ENCODE measurements around the gene DTX3L. TPM values are rescaled to one million over a fixed set of nuclear protein-coding genes. Genes with fewer than 3 reads are reported as not detected.

The DTX3L gene
- total RNA-seq, 1 donor from 2014 or later = 81.2 TPM

DNA sequence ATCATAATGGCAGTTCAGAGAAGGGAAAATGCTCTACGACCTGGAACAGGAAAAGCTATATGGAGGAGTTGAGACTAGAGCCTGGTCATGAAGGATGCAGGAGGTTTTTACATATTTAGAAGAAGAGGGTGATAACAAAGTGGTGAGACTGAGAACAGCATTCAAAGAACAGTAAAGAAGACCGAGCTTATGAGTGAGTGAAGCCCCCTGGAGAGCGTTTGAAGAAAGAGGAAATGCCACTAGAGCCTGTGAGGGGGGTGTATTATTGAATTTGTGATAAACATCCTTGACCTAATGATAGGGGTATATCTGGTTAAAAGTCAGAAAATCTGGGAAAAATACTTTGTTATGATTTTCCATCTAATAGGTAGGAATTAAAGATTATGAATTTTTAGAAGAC, 4.2 kb upstream of the DTX3L start:
- Histone ChIP-seq H3K36me3 (ENCODE audit: insufficient read depth, low read length) (peaks cover 5% of the 10 kb centered on the region), H3K27me3 (ENCODE audit: insufficient read depth, low read length) (no peaks in the 10 kb centered on the region), H3K4me3 (ENCODE audit: insufficient read depth, low read depth, low read length) (no peak overlapping the region), H3K27ac (ENCODE audit: low read depth, low read length) (no peak overlapping the region), H2AFZ (ENCODE audit: low read depth, low read length) (no peak overlapping the region), H3K4me1 (ENCODE audit: insufficient read depth, low read length) (peaks cover 16% of the 10 kb centered on the region), H3K4me2 (ENCODE audit: low read length) (no peak overlapping the region), H3K79me2 (ENCODE audit: insufficient read depth, low read length) (peaks cover 6% of the 10 kb centered on the region), H3K9ac (ENCODE audit: low read length) (no peak overlapping the region), H3K9me3 (ENCODE audit: insufficient read depth, low read depth, low read length) (no peaks in the 10 kb centered on the region), H4K20me1 (ENCODE audit: insufficient read depth, low read length) (peaks cover 4% of the 10 kb centered on the region)
- Mint-ChIP-seq H3K27me3 (ENCODE audit: low read depth, unreplicated experiment) (no peaks in the 10 kb centered on the region), H3K27ac (ENCODE audit: unreplicated experiment) (peak overlapping the region; percentile 53), H3K4me1 (ENCODE audit: low read depth, unreplicated experiment) (peaks cover 32% of the 10 kb centered on the region), H3K4me3 (ENCODE audit: unreplicated experiment) (no peak overlapping the region), H3K36me3 (ENCODE audit: low read depth, unreplicated experiment) (peaks cover 21% of the 10 kb centered on the region), H3K9me3 (ENCODE audit: unreplicated experiment) (no peaks in the 10 kb centered on the region)
- FAIRE-seq = no peak
- TF ChIP-seq EZH2 (IDR thresholded peaks at IDR 0.05; ENCODE audit: insufficient read depth, low read length) = no peak
- TF ChIP-seq, protein P1, sequence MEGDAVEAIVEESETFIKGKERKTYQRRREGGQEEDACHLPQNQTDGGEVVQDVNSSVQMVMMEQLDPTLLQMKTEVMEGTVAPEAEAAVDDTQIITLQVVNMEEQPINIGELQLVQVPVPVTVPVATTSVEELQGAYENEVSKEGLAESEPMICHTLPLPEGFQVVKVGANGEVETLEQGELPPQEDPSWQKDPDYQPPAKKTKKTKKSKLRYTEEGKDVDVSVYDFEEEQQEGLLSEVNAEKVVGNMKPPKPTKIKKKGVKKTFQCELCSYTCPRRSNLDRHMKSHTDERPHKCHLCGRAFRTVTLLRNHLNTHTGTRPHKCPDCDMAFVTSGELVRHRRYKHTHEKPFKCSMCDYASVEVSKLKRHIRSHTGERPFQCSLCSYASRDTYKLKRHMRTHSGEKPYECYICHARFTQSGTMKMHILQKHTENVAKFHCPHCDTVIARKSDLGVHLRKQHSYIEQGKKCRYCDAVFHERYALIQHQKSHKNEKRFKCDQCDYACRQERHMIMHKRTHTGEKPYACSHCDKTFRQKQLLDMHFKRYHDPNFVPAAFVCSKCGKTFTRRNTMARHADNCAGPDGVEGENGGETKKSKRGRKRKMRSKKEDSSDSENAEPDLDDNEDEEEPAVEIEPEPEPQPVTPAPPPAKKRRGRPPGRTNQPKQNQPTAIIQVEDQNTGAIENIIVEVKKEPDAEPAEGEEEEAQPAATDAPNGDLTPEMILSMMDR (IDR thresholded peaks at IDR 0.05; ENCODE audit: insufficient read depth, low read depth, low read length) = no peak
- DNase-seq (ENCODE audit: low read depth) = no peak

DNA sequence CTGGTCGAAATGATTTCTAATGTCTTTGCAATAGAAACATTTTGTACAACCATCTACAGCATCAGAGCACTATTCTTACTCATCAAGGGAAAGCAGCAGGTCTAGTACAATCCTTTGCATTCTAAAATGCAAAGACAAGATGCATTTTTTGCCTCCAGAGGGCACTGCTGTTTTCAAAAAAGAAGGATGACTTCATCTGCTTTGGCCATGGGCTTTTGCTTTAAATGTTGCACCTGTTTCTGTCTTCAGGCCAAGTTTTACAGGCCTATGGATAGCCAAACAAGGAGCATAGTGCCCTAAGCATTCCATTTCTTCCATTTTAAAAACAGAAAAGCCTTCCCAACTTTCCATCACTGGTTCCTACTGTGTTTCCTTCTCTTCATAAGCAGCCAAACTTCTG, 3.5 kb upstream of the DTX3L start:
- peaks cover 6% of the 10 kb centered on the region for H3K79me2 ChIP-seq (ENCODE audit: insufficient read depth, low read length)
- H3K27ac ChIP-seq (ENCODE audit: low read depth, low read length) = no peak overlapping the region
- no peak overlapping the region for H3K4me3 ChIP-seq (ENCODE audit: insufficient read depth, low read depth, low read length)
- TF ChIP-seq, protein P1 (IDR thresholded peaks at IDR 0.05; ENCODE audit: insufficient read depth, low read depth, low read length) = peak; percentile 62
- no peak for TF ChIP-seq EZH2 (IDR thresholded peaks at IDR 0.05; ENCODE audit: insufficient read depth, low read length)
- H3K36me3 ChIP-seq (ENCODE audit: insufficient read depth, low read length) = peaks cover 6% of the 10 kb centered on the region
- peak overlapping the region; percentile 50 for H3K27ac Mint-ChIP-seq (ENCODE audit: unreplicated experiment)
- peaks cover 18% of the 10 kb centered on the region for H3K36me3 Mint-ChIP-seq (ENCODE audit: low read depth, unreplicated experiment)
- H3K9me3 ChIP-seq (ENCODE audit: insufficient read depth, low read depth, low read length) = no peaks in the 10 kb centered on the region
- no peak overlapping the region for H3K9ac ChIP-seq (ENCODE audit: low read length)
- H3K27me3 ChIP-seq (ENCODE audit: insufficient read depth, low read length) = no peaks in the 10 kb centered on the region
- H4K20me1 ChIP-seq (ENCODE audit: insufficient read depth, low read length) = peaks cover 1% of the 10 kb centered on the region
- no peak for FAIRE-seq
- H3K9me3 Mint-ChIP-seq (ENCODE audit: unreplicated experiment) = no peaks in the 10 kb centered on the region
- H2AFZ ChIP-seq (ENCODE audit: low read depth, low read length) = no peak overlapping the region
- peaks cover 9% of the 10 kb centered on the region for H3K4me1 ChIP-seq (ENCODE audit: insufficient read depth, low read length)
- DNase-seq (ENCODE audit: low read depth) = peak; percentile 38
- peak overlapping the region; percentile 18 for H3K4me3 Mint-ChIP-seq (ENCODE audit: unreplicated experiment)
- no peak overlapping the region for H3K4me2 ChIP-seq (ENCODE audit: low read length)
- H3K27me3 Mint-ChIP-seq (ENCODE audit: low read depth, unreplicated experiment) = no peaks in the 10 kb centered on the region
- H3K4me1 Mint-ChIP-seq (ENCODE audit: low read depth, unreplicated experiment) = peaks cover 26% of the 10 kb centered on the region

DNA sequence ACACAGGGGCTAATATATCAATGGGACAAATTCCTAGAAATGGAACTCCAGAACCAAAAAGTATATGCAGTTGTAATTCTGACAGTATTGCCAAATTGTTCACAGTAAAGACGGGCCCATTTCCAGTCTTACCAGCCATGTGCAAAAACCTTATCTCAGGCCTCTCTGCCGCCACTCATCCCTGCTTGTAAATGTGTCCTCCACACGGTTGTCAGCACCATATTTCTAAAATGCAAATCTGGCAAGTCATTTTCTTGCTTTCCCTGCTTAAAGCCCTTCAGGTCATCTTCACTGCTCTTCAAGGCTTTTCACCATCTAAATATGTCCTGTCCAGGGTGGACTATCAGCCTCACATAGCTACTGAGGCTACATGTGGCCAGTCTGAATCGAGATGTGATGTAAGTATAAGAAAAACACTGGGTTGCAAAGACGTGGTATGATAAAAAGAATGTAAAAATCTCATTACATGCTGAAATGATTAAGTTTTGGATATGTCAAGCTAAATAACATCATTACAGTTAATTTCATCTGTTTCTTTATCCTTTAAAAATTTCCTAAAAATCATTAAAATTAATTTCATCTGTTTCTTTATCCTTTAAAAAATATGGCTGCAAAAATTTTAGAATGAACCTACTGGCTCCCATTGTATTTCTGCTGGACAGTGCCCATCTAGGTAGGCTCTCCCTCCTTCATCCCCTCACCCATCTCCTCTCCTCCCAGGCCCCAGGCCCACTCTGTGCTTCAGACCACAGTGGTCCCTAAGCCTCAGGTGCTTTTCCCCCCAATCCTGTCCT, 1.0 kb upstream of the DTX3L start:
- peak overlapping the region; percentile 95 for H3K4me3 Mint-ChIP-seq (ENCODE audit: unreplicated experiment)
- TF ChIP-seq, protein P1 (IDR thresholded peaks at IDR 0.05; ENCODE audit: insufficient read depth, low read depth, low read length) = no peak
- TF ChIP-seq EZH2 (IDR thresholded peaks at IDR 0.05; ENCODE audit: insufficient read depth, low read length) = no peak
- peak overlapping the region; percentile 89 for H3K9ac ChIP-seq (ENCODE audit: low read length)

More for the DNA sequence above, 1.0 kb upstream of the DTX3L start:
- Mint-ChIP-seq H3K4me1 (ENCODE audit: low read depth, unreplicated experiment) (peaks cover 35% of the 10 kb centered on the region), H3K36me3 (ENCODE audit: low read depth, unreplicated experiment) (peaks cover 30% of the 10 kb centered on the region), H3K27me3 (ENCODE audit: low read depth, unreplicated experiment) (no peaks in the 10 kb centered on the region), H3K27ac (ENCODE audit: unreplicated experiment) (peak overlapping the region; percentile 98), H3K9me3 (ENCODE audit: unreplicated experiment) (no peaks in the 10 kb centered on the region)
- no peaks in the 10 kb centered on the region for H4K20me1 ChIP-seq (ENCODE audit: insufficient read depth, low read length)
- DNase-seq (ENCODE audit: low read depth) (no peak), FAIRE-seq (no peak)
- H3K79me2 ChIP-seq (ENCODE audit: insufficient read depth, low read length) = peaks cover 6% of the 10 kb centered on the region
- H3K4me3 ChIP-seq (ENCODE audit: insufficient read depth, low read depth, low read length) = peak overlapping the region; percentile 79
- peaks cover 8% of the 10 kb centered on the region for H3K36me3 ChIP-seq (ENCODE audit: insufficient read depth, low read length)
- H3K4me2 ChIP-seq (ENCODE audit: low read length) = peak overlapping the region; percentile 94
- H3K27ac ChIP-seq (ENCODE audit: low read depth, low read length) = no peak overlapping the region
- H3K4me1 ChIP-seq (ENCODE audit: insufficient read depth, low read length) = peaks cover 5% of the 10 kb centered on the region
- peak overlapping the region; percentile 93 for H2AFZ ChIP-seq (ENCODE audit: low read depth, low read length)
- H3K27me3 ChIP-seq (ENCODE audit: insufficient read depth, low read length) = no peaks in the 10 kb centered on the region
- H3K9me3 ChIP-seq (ENCODE audit: insufficient read depth, low read depth, low read length) = no peaks in the 10 kb centered on the region

All from astrocyte (in vitro differentiated cells and primary cell).